GM10266 (cell line): ENCODE measurements around the gene GALNT9.

ENCODE experiments used
- DNase-seq: peaks from one replicate; pipeline ENCODE4 v3.0.0; 2012; ENCODE audit errors: extremely low spot score
- TF ChIP-seq, protein P1 (sequence below): IDR thresholded peaks from 2 replicates; pipeline ENCODE4 v1.5.1; 2012; ENCODE audit warnings: mild to moderate bottlenecking, low read depth; ENCODE audit not compliant: control insufficient read depth, insufficient read depth; ENCODE audit errors: missing control alignments

Gene GALNT9

DNA sequence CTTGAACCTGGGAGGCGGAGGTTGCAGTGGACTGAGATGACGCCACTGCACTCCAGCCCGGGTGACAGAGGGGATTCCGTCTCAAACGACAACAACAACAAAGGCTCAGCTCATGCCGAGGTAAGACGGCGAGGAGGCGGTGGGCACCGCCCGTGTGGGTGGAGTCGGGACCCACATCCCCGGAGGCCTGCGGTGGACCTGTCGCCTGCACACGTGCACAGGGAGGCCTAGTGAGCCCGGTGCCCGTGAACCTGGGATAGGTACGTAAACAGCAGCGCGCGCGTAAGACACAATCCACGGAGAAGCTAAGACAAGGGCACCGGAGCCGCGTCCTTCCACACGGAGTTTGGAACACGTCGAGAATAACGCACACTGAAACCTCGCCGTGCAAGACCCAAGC lies 78.7 kb downstream of the GALNT9 start:
- no peak for DNase-seq
- TF ChIP-seq, protein P1, sequence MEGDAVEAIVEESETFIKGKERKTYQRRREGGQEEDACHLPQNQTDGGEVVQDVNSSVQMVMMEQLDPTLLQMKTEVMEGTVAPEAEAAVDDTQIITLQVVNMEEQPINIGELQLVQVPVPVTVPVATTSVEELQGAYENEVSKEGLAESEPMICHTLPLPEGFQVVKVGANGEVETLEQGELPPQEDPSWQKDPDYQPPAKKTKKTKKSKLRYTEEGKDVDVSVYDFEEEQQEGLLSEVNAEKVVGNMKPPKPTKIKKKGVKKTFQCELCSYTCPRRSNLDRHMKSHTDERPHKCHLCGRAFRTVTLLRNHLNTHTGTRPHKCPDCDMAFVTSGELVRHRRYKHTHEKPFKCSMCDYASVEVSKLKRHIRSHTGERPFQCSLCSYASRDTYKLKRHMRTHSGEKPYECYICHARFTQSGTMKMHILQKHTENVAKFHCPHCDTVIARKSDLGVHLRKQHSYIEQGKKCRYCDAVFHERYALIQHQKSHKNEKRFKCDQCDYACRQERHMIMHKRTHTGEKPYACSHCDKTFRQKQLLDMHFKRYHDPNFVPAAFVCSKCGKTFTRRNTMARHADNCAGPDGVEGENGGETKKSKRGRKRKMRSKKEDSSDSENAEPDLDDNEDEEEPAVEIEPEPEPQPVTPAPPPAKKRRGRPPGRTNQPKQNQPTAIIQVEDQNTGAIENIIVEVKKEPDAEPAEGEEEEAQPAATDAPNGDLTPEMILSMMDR, result no peak

DNA sequence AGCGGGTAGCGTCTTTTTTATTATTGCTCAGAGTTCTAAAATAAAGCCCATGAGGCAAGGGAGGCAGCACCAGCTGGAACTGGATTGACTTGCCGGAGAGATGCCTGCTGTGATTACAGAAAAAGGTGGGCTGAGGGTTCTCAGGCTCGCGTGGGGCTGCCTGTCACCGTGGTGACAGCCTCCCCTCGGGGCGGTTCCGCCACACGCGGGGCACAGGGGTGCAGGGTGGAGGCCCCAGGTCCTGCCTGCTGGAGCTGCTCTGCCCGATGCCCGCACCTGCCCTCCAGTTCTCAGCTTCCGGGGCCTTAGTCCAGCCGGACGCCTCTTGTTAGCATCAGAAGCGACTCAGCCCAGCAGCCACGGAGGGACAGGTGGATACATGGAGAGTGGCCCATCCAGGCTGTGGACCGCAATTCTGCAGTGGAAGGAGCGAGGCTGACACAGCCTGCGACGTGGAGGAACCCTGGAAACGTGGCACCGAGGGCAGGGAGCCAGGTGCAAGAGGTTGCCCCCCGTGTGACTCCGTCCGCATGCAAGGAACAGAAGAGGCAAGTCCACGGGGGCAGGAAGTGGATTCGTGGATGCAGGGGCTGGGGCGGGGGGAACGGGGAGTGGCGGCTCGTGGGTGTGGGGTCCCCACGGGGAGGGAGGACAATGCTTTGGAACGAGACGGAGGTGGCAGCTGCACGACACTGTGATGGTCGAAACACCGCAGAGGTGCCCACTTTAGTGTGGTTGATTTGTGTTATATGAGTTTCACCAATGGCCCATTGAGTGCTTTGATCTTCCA lies 79.5 kb downstream of the GALNT9 start:
- TF ChIP-seq, protein P1, result no peak
- DNase-seq, result no peak

DNA sequence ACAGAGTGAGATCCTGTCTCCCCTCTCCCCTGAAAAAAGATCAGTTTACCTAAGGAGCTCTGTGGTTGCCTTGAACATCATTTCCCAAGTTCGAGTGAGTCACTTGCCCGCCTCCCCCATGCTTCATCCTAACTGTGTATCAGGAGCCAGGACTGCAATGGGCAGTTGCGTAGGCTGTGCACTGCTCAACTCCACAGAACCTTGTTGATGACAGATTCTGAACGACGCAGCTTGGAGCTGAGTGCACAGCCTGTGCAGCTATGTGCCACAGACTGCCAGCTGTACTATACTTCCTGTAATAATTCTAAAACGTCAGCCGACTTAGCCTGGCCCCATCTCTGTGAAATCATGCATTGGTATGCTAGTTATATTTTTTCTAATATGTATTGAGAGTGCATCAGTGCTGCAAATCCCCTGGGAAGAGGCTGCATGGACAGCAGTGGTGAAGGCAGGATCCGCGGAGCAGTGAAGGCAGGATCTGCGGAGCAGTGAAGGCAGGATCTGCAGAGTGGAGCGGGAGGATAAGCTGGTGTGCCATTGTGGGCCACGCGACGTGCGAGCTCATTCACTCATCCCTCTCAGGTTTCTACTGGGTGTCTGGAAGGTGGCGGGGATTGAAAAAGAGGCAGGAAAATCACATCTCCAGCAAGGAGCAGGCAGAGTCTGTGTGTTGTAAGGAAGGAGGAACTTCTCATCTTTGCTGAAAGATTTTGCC lies 80.8 kb downstream of the GALNT9 start:
- TF ChIP-seq, protein P1, result no peak
- no peak for DNase-seq

DNA sequence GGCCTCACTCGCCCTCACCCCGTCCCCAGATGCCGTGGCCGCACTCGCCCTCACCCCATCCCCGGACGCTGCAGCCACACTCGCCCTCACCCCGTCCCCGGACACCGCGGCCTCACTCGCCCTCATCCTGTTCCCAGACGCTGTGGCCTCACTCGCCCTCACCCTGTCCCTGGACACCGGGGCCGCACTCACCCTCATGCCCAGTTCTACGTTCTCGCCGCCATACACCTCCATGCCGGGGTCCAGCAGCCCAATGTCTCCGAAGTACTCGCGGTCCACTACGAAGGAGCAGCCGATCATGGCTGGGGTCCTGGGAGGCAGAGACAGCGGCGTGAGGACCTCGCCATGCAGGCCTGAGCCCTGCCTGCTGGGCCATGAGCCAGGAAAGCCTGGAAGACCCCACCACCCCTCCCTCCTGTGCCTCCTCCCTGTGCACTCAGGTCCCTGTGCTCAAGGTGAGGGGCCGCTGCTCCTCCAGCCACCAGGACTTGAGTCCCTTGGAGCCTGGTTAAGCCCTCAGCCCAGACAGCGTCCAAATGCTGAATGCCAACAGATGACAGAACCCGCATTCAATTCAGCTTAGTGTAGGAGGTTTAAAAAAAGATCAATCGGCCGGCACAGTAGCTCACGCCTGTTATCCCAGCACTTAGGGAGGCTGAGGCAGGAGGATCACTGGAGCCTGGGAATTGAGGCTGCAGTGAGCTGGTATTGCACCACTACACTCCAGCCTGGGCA lies 81.5 kb downstream of the GALNT9 start:
- TF ChIP-seq, protein P1, result no peak
- no peak for DNase-seq

DNA sequence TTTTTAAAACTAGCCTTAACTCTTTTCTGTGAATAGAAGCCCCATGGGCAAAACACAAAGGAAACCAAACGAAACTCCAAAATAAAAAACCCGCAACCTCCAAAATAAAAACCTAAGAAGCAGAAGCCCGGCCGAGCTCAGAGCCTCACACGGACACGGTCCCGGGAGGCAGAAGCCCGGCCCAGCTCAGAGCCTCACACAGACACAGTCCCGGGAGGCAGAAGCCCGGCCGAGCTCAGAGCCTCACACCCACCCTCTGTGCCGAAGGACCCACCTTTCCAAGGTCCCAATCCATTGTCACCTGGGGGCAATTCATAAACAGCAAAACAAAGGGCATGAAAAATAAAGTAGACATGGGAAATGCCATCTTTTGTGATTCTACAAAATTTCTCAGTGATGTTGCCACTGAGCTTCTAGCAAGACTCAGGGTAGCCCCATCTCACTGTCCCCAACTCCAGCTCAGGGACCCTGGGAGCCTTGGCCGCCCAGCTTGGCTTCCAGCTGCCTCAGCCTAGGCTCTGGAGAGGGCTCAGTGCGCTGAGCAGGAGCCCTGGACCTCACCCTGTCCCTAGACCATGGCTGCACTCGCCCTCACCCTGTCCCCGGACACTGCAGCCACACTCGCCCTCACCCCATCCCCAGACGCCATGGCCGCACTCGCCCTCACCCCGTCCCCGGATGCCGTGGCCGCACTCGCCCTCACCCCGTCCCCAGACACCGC lies 82.2 kb downstream of the GALNT9 start:
- TF ChIP-seq, protein P1, result no peak
- no peak for DNase-seq

DNA sequence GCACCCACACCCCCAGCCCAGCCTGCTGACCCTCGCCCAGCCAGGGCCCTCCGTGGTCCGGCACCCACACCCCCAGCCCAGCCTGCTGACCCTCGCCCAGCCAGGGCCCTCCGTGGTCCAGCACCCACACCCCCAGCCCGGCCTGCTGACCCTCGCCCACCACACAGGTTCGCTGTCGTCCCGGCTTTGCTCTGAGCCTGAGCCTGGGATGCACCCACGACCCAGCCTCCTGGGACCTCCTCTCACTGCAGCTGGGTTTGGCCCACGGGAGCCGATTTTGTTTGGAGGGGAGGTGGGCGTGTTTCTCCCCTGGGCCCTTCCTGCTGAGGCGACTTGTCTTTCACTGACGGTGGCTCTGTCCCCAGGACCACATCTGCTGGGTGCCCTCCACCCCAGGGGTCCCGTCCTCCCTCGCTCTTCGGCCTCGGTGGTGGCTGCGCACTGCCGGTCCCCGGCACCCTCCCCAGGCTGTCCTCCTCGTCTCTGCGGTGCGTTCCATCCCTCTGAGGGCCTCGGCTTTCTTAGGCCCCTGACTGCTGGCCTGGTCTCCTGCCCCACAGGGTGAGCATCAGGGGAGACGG lies 83.8 kb downstream of the GALNT9 start:
- DNase-seq, result no peak
- TF ChIP-seq, protein P1, result no peak
